Stimulated activated CD8-positive, alpha-beta memory T cell treated with anti-CD3 and anti-CD28 coated beads, Interleukin-4, amount 100 ng/mL, for 4 hours (primary cell): Measurements from ENCODE around the gene TNNT3.

Source experiments
- DNase-seq, 2 donors: peaks; one replicate each; pipeline ENCODE4 v3.0.0-alpha.2; 2020; ENCODE audit warnings: low read depth in 2 of 2, low spot score in 1 of 2

TNNT3 gene

GRCh38 chr11:1949922-1950321 is 30.4 kb downstream of the TNNT3 start:
- no peak for DNase-seq

GRCh38 chr11:1952806-1953482 is 33.4 kb downstream of the TNNT3 start:
- DNase-seq = no peak

- DNase-seq = no peak
Measured at GRCh38 chr11:1953489-1954266, 34.2 kb downstream of the TNNT3 start.

GRCh38 chr11:1958367-1958766 is 38.9 kb downstream of the TNNT3 start:
- no peak for DNase-seq

GRCh38 chr11:1959786-1960185 is 40.3 kb downstream of the TNNT3 start:
- no peak for DNase-seq

- DNase-seq = no peak
Measured at GRCh38 chr11:1963864-1964263, 44.4 kb downstream of the TNNT3 start.

GRCh38 chr11:1964348-1964747 is 44.8 kb downstream of the TNNT3 start:
- DNase-seq = no peak

- DNase-seq = no peak
Measured at GRCh38 chr11:1964955-1965354, 45.5 kb downstream of the TNNT3 start.

- no peak for DNase-seq
Measured at GRCh38 chr11:1966531-1966930, 47.0 kb downstream of the TNNT3 start.

- no peak for DNase-seq
Measured at GRCh38 chr11:1967641-1968225, 48.2 kb downstream of the TNNT3 start.

- no peak for DNase-seq
Measured at GRCh38 chr11:1968454-1969002, 49.0 kb downstream of the TNNT3 start.

GRCh38 chr11:1969035-1969434 is 49.5 kb downstream of the TNNT3 start:
- DNase-seq = no peak

GRCh38 chr11:1969776-1970175 is 50.3 kb downstream of the TNNT3 start:
- DNase-seq = no peak

GRCh38 chr11:1970956-1971355 is 51.5 kb downstream of the TNNT3 start:
- no peak for DNase-seq

GRCh38 chr11:1975185-1975584 is 55.7 kb downstream of the TNNT3 start:
- no peak for DNase-seq

- no peak for DNase-seq
Measured at GRCh38 chr11:1978720-1979473, 59.4 kb downstream of the TNNT3 start.

- no peak for DNase-seq
Measured at GRCh38 chr11:1979607-1980006, 60.1 kb downstream of the TNNT3 start.

- no peak for DNase-seq
Measured at GRCh38 chr11:1982873-1983600, 63.5 kb downstream of the TNNT3 start.

- no peak for DNase-seq
Measured at GRCh38 chr11:1983601-1983961, 64.1 kb downstream of the TNNT3 start.

- no peak for DNase-seq
Measured at GRCh38 chr11:1987024-1987423, 67.5 kb downstream of the TNNT3 start.

GRCh38 chr11:1988174-1988573 is 68.7 kb downstream of the TNNT3 start:
- DNase-seq = no peak
